Frontal cortex (tissue), 4 donors: Measurements from ENCODE around the gene MYH11. TPM values are rescaled to one million over a fixed set of nuclear protein-coding genes. Genes with fewer than 3 reads are reported as not detected.

Experiments used
- DNase-seq, 2 donors: peaks; one replicate each; pipeline ENCODE4 v3.0.0; 2012; ENCODE audit warnings: low spot score in 2 of 2
- FAIRE-seq: peaks from 2 replicates; lab custom pipeline; 2012; peaks lifted over from hg19 to GRCh38; lab: Jason Lieb, UNC
- total RNA-seq: library from RNA; depleted of rRNA; stranded (reverse); fragments of >200 nt; gene quantifications from one replicate; pipeline ENCODE4 v1.2.3, GENCODE V29; 2014
- donor health status: control.
- donor health status: control.
- donor health status: control.

Gene MYH11
- total RNA-seq, 1 donor from 2014 or later, result 1.2 TPM

DNA sequence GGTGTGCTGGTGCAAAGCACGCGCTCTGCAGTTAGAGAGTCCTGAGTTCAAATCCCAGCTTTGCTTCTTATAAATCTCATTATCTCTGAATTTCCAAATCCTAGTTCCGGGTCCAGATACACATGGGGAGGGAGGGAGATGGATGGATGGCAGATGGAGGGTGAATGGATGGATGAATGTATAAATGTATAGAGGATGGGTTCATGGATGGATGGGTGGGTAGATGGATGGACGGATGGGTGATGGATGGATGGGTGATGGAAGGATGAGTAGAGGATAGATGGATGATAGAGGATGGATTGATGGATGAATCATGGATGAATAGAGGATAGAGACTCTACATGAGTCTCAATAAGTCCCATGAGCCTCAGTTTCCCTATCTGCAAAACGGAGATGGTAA, 89.9 kb downstream of the MYH11 start:
- DNase-seq, result no peak
- FAIRE-seq, result no peak

GRCh38 chr16:15765880-15766279, 90.9 kb downstream of the MYH11 start:
- FAIRE-seq, result no peak
- peak in 1 of 2 donors; percentile 54 for DNase-seq

DNA sequence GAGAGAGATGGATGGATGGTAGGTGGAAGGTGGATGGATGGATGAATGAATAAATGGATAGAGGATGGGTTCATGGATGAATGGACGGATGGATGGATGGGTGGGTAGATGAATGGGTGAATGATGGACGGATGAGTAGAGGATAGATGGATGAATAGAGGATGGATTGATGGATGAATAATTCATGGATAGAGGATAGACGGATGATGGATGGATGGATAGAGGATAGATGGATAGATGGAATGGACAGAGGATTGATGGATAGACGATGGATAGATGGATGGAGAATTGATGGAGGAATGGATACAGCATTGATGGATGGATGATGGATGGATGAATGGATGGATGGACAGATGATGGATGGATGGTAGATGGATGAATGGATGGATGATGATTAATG, 91.7 kb downstream of the MYH11 start:
- FAIRE-seq (no peak), DNase-seq (no peak)

GRCh38 chr16:15764112-15764511, 92.7 kb downstream of the MYH11 start:
- DNase-seq (no peak), FAIRE-seq (no peak)

GRCh38 chr16:15760129-15760528, 96.7 kb downstream of the MYH11 start:
- no peak for DNase-seq
- no peak for FAIRE-seq

DNA sequence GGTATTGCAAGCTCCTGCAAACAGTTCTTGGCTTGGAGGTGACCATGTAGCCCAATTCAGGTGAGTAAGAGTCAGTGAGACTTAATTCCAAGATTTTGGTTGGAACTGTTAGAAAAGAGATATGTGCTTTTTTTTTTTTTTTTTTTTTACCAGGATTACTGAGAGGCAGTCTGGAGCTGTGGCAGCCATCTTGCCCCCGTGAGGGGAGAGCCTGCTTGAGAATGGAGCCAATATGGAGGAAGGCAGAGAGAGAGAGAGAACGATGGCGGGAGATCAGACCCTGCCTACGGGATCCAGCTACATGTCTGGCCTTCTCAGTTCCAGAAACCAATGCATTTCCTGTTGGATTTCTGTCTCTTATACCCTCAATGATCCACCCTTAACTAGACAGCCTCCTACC, 97.8 kb downstream of the MYH11 start:
- DNase-seq, result no peak
- FAIRE-seq, result no peak

- DNase-seq (no peak), FAIRE-seq (no peak)
Measured at GRCh38 chr16:15757630-15758251, 99.1 kb downstream of the MYH11 start.

DNA sequence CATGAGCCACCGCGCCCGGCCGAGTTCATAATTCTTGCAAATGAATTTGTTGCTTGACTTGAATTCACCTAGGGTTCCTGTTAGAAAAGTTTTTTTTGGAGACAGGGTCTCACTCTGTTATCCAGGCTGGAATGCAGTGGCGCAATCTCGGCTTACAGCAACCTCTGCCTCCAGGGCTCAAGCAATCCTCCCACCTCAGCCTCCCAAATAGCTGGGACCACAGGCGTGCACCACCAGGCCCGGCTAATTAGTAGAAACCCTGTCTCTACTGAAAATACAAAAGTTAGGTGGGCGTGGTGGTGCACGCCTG, 99.8 kb downstream of the MYH11 start:
- FAIRE-seq (no peak), DNase-seq (no peak)

- FAIRE-seq (no peak), DNase-seq (no peak)
Measured at GRCh38 chr16:15754821-15755534, 101.8 kb downstream of the MYH11 start.

- no peak for DNase-seq
- no peak for FAIRE-seq
Measured at GRCh38 chr16:15752717-15753488, 103.9 kb downstream of the MYH11 start.

DNA sequence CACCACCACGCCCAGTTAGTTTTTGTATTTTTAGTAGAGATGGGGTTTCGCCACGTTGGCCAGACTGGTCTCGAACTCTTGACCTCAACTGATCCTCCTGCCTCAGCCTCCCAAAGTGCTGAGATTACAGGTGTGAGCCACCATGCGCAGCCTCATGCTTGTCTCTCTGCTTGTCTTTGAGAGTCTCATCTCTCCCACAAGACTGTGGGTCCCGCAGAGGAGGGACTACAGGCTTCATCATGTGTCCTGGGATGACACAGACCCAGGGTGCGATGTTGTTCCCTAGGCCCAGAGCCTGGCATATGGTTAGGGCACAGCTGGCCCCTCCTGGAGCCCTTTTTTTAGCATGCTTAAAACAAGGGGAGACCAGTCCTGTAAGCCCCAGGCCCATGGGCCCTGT, 104.9 kb downstream of the MYH11 start:
- FAIRE-seq (no peak), DNase-seq (no peak)

- FAIRE-seq, result no peak
- DNase-seq, result no peak
Measured at GRCh38 chr16:15749985-15750384, 106.8 kb downstream of the MYH11 start.

DNA sequence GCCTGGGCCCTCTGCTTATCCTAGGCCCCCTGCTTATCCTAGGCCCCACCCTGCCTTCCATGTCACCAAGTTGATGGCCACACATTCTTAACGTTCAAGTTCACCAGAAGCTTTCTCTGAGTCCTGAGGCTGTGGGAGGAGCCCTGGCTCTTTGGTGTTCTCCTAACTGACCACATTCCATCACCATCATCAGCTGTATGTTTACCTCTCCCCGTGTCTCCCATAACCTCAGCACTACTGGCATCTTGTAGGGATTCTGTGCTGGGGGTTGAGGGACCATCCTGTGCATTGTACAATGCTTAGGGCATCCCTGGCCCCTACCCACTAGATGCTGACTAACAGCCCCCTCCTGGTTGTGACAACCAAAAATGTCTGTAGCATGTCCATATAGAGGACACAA, 107.5 kb downstream of the MYH11 start:
- DNase-seq, result no peak
- no peak for FAIRE-seq

DNA sequence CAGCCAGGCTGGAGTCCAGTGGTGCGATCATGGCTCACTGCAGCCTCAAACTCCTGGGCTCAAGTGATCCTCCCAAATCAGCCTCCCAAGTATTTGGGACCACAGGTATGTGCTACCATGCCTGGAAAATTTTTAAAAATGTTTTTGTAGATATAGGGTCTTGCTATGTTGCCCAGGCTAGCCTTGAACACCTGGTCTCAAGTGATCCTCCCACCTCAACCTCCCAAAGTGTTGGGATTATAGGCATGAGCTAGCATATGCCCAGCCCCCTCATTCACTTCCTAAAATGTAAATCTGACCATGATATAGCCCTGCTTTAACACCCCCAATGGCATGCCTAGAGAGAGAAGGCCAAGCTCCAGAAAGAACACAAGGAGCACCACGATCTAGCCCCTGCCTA, 108.2 kb downstream of the MYH11 start:
- DNase-seq (no peak), FAIRE-seq (no peak)

DNA sequence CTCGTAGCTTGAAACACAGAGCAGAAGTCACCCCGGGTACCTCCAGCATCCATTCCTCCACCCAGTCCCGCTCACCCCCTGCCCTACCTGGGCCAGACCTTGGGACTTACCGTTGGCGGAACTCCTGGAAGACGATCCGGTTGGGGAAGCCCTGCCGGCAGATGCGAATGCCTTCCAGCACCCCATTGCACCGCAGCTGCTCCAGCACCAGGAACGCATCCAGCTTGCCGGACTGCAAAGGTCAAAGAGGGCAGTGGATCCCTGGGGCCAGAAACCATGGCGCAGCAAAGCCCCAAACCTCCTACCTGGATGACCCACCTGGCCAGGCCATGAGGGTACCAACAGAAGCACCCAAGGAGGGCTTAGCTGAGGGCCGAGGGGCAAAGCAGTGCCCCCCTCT, 108.9 kb downstream of the MYH11 start:
- FAIRE-seq, result no peak
- no peak for DNase-seq

DNA sequence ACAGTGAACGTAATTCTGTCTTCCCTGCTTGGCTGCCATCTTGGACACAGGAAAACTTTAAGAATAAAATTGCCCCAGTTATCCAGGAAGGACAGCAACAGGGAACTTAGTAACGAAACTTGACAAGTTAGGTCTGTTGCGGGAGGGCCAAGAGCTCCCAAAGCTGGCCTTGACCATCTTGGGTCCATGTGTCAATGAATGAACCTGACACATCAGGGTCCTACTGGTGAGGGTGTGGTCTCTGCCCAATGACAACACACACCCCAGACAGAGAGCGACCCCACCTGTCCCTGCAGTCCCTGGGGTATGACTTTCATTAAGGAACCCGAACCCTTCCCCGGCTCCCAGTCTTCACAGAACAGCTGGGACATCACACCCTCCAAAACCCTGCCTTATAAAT, 110.5 kb downstream of the MYH11 start:
- no peak for FAIRE-seq
- DNase-seq, result no peak

- FAIRE-seq, result no peak
Measured at GRCh38 chr16:15743657-15744056, 113.2 kb downstream of the MYH11 start.

GRCh38 chr16:15742716-15743115, 114.1 kb downstream of the MYH11 start:
- FAIRE-seq, result no peak
- DNase-seq, result no peak

More at GRCh38 chr16:15743657-15744056, 113.2 kb downstream of the MYH11 start:
- DNase-seq, result no peak

GRCh38 chr16:15741207-15741871, 115.5 kb downstream of the MYH11 start:
- no peak for DNase-seq
- no peak for FAIRE-seq

DNA sequence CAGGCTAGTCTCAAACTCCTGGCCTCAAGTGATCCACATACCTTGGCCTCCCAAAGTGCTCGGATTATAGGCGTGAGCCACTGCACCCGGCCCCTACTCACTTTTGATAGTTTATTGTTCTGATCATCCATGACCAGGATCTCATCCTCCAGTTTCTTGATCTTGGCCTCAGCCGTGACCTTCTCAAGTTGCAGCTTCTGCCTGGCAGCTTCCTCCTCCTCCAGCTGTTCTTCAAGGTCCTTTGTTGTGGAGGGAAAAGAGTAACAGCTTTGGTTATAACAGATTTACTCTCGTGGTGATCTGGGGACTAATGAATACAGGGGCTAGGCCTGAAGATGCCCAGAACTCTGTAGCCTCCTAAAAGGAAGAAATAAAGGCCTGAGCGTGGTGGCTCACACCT, 116.9 kb downstream of the MYH11 start:
- FAIRE-seq (no peak), DNase-seq (no peak)

GRCh38 chr16:15739464-15739863, 117.4 kb downstream of the MYH11 start:
- FAIRE-seq (no peak), DNase-seq (no peak)
